A673 (cell line): ENCODE results near the gene SPACA7.

Experiments used
- EZH2 ChIP-seq: fragments of 200-600 bp; sonication (generic); IDR thresholded peaks from 2 replicates; pipeline ENCODE4 v1.6.1; 2017; ENCODE audit warnings: borderline replicate concordance, low read depth, mild to moderate bottlenecking, mixed read lengths, antibody characterized with exemption, low read length; ENCODE audit not compliant: poor library complexity, severe bottlenecking
- TF ChIP-seq, protein P1 (sequence below): fragments of 300-800, 200-600 bp; sonication (generic); conservative IDR thresholded peaks from 2 replicates; pipeline ENCODE4 v1.5.1; 2017; ENCODE audit warnings: low read depth, mild to moderate bottlenecking, antibody characterized with exemption, low read length, moderate library complexity, mixed read lengths

DNA sequence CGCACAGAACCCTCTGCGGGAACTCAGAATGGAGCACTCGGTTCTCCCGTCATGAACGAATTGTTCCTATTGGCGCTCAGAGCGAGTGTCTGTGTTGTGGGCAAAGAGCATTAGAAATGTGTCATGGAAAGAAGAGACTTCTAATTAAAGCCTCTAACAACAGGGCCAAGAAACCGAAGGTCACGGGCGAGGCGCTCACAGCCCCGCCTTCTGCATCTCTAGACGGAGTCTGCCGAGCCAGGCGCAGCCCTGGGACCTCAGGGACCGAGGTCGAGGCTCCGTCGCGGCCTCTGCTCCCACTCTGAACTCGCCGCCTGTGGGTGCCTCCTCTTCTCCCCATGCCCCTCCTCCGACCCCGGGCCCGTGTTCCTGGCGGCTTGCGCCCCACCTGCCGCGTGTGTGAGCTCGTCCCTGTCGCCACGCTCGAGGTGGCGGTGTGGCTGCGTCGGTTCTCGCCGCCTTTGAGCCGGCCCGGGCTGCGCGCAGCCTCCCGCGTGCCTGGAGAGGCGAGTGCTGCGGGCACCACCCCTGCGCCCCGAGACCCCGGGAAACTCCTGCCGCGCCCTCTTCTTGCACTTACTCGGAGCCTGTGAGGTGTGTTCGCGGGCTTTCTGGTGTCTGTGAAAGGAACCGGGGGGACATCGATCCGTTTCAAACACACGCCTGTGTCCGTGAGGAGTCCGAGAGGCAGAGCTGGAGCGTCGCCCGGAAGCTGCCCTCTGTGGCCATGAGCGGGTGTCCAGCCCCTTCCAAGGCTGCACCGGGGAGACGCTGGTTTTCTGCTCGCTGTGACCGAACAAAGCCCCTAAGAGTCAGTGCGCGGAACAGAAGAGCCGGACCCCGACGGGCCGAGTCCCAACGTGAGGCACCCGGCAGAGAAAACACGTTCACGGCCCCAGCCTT lies 45.4 kb upstream of the SPACA7 start:
- TF ChIP-seq, protein P1, sequence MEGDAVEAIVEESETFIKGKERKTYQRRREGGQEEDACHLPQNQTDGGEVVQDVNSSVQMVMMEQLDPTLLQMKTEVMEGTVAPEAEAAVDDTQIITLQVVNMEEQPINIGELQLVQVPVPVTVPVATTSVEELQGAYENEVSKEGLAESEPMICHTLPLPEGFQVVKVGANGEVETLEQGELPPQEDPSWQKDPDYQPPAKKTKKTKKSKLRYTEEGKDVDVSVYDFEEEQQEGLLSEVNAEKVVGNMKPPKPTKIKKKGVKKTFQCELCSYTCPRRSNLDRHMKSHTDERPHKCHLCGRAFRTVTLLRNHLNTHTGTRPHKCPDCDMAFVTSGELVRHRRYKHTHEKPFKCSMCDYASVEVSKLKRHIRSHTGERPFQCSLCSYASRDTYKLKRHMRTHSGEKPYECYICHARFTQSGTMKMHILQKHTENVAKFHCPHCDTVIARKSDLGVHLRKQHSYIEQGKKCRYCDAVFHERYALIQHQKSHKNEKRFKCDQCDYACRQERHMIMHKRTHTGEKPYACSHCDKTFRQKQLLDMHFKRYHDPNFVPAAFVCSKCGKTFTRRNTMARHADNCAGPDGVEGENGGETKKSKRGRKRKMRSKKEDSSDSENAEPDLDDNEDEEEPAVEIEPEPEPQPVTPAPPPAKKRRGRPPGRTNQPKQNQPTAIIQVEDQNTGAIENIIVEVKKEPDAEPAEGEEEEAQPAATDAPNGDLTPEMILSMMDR, result no peak
- no peak for TF ChIP-seq EZH2
